GM12874 (cell line): ENCODE measurements around the gene WNT7B.

Source experiments
- TF ChIP-seq, protein P1 (sequence below): IDR thresholded peaks from 2 replicates; pipeline ENCODE4 v1.5.1; 2011; ENCODE audit warnings: low read depth, mild to moderate bottlenecking, control low read depth, low read length, moderate library complexity; ENCODE audit not compliant: insufficient read depth

Gene WNT7B

DNA sequence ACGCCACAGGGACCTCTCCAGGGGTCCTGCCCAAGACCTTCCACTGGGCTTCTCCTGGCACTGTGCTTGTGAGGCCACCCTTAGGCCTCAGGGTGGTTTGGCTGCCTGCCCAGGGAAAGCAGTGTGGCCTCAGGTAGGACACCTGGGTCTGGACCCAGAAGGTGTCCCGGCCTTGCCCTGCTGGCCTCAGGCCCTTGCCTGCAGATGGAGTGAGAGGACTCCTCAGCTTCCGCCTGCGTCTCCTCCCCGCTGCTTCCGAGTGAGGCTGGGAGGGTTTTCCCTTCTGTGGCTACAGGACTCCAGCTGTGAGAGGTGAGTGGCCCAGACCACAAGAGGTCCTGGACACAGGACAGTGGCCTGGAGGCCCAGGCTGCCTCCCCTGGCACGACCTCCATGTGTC is 60.4 kb downstream of the WNT7B start:
- TF ChIP-seq, protein P1, sequence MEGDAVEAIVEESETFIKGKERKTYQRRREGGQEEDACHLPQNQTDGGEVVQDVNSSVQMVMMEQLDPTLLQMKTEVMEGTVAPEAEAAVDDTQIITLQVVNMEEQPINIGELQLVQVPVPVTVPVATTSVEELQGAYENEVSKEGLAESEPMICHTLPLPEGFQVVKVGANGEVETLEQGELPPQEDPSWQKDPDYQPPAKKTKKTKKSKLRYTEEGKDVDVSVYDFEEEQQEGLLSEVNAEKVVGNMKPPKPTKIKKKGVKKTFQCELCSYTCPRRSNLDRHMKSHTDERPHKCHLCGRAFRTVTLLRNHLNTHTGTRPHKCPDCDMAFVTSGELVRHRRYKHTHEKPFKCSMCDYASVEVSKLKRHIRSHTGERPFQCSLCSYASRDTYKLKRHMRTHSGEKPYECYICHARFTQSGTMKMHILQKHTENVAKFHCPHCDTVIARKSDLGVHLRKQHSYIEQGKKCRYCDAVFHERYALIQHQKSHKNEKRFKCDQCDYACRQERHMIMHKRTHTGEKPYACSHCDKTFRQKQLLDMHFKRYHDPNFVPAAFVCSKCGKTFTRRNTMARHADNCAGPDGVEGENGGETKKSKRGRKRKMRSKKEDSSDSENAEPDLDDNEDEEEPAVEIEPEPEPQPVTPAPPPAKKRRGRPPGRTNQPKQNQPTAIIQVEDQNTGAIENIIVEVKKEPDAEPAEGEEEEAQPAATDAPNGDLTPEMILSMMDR, result no peak

DNA sequence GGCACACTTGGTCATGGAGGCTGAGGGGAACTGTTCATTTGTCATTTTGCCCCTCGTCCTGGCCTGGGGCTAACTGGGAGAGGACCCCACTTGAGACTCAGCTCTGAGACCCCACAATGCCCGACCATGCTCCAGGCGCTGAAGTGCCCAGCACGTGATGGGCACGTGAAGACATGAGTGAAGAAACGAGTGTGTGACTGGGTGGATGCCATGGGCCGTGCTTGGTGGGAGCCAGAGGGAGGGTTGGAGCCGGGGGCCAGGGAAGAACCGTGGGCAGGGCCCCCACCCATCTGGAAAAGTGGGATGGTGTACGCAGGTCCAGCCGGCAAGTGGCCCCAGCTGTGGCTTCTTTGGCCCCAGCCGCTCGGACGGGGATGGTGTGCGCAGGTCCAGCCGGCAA is 61.1 kb downstream of the WNT7B start:
- TF ChIP-seq, protein P1, result no peak

DNA sequence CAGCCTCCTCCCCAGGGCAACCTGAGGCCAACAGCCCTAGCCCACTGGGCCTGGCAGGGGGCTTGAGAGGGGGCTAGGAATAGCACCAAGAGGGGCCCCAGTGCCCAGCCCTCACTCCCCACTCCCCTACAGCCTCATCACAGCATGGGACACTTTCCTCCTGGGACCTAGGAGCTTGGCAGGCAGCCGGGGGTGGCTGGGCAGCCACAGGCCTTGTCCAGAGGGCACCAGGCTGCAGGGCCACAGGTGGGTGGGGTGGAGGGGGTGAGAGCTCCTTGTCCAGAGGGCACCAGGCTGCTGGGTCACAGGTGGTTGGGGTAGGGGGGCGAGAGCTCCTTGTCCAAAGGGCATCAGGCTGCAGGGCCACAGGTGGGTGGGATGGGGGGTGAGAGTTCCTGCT is 61.8 kb downstream of the WNT7B start:
- TF ChIP-seq, protein P1, result no peak

DNA sequence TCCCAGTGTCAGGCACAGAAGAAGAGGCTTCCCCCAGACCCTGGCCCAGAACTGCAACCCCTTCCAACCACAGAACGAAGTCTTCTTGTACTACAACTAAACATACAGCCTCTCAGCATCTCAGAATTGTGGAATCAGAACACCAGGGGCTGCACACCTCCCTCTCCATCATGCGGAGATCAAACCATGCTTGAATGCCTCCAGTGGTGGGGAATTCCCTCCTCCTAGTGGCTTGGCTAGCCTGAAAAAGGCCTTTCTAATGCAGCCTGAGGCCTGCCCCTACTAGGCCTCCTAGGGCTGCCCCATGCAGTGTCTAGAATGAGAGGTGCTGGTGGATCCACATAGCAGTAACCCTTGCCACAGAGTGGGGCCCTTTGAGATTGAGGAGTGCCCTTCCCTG is 62.7 kb downstream of the WNT7B start:
- TF ChIP-seq, protein P1, result no peak

DNA sequence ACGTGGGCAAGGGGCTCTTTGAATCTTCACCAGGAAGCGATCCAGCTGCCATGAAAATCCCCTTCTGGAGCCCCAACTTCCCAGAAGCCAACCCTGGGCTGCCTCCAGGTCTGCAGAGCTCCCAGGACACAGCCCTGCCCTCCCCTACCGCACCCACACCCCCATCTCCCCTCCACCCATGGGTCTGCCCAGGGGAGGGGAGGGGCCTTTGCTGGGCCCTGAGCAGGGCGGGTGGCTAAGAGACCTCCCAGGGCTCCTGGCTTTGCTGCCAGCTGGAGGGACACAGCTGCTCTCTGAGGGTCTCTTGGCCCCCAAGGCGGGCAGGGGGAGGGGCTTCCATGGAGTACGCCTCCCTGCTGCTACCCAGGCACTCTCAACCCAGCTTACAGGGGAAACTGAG is 64.1 kb downstream of the WNT7B start:
- TF ChIP-seq, protein P1, result no peak

DNA sequence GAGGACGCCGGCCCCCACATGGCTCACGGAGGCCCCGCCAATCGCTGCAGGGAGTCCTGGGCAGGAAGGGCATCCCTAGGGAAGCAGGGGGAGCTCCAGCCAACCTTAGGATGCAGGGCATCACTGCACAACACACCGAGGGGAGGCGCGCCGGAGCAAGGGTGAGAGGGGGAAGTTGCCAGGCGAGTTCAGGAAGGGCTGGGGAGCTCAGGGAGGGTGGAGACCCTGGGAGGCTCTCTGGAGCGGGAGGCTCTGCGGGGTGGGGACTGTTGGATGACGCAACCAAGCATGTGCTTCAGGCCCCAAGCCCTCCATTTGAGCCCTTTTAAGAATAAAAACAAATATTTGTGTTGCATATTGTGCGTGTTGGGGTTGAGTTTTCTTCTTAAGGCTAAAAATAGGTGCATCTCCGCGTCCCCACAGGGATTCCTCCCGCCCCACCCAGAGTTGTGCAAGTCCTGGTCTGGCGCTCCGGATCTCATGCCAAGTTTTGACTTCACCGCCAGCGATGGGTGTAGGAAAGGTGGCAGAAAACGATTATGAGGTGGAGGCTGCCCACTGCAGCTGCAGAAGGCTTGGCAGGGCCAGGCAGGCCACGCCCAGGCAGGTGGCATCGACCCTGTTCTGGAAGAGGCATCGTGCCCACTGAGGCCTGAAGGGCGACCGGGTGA is 65.2 kb downstream of the WNT7B start:
- TF ChIP-seq, protein P1, result no peak

DNA sequence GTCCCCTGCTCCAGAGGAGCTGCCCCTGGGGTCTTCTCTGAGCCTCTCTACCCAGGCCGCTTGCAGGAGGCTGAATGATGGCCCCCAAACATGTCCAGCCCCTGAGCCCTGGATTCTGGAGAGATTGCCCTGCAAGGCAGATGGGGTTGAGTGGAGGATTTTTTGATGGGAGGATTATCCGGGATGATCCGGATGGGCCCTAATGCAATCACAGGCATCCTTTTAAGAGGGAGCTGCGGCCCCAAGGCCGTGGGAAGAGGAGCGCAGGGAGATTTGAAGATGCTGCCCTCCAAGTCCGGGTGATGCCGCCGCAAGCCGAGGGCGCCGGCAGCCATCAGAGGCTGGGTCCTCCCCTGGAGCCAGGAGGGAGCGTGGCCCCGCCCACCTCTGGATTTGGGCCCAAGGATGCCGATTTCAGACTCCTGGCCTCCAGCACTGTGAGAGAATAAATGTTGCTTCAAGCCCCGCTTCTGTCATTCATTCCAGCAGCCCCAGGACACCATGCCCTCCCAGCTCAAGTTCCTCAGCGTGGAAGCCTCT is 66.0 kb downstream of the WNT7B start:
- TF ChIP-seq, protein P1, result no peak
